ENCODE measurements around the gene UQCRHL.

UQCRHL gene

DNA sequence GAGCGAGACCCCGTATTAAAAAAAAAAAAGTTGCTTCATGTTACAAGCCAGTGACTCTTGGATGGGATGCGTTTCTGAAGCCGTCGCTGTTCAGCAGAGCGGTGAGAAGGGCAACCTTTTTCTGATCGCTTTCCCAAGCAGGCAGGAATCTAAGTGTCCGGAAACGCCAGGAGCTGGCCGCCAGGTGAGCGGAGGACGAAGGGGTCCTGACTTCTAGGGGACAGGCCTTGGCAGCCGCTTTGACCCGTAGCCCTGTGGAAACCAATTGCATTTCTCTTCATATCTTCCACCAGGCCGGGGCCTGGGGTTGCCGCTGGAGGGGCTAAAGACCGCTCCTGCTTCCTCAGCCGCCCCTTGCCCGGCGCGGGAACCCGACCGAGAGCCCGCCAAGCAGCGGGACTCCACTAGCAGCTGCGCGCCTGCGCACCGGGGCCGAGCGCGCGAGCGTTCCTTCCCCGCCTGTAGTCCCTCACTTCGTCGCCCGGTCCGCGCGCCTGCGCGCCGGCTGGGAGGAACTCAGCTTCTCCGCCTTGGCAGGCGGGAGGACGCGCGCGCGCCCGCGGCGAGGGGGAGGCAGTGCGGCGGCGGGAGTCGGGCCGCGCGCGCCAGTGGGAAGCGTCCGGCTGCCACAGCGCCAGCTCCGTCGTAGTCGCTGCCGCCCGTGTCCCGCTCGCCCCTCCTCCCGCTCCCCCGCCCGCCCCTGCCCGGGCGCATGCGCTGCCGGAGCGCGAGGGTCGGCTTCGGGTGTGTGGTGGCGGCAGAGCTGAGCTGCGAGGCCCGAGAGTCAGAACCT lies 39.8 kb upstream of the UQCRHL start, which contains the start of gene SPEN (continued):
- TF ChIP-seq, protein P1, sequence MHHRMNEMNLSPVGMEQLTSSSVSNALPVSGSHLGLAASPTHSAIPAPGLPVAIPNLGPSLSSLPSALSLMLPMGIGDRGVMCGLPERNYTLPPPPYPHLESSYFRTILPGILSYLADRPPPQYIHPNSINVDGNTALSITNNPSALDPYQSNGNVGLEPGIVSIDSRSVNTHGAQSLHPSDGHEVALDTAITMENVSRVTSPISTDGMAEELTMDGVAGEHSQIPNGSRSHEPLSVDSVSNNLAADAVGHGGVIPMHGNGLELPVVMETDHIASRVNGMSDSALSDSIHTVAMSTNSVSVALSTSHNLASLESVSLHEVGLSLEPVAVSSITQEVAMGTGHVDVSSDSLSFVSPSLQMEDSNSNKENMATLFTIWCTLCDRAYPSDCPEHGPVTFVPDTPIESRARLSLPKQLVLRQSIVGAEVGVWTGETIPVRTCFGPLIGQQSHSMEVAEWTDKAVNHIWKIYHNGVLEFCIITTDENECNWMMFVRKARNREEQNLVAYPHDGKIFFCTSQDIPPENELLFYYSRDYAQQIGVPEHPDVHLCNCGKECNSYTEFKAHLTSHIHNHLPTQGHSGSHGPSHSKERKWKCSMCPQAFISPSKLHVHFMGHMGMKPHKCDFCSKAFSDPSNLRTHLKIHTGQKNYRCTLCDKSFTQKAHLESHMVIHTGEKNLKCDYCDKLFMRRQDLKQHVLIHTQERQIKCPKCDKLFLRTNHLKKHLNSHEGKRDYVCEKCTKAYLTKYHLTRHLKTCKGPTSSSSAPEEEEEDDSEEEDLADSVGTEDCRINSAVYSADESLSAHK (tag by site-specific recombination; IDR thresholded peaks at IDR 0.05) = peak; percentile 39; the same call in 1 of the 2 replicates
- TF ChIP-seq ZXDB (tag by site-specific recombination; IDR thresholded peaks at IDR 0.05) (peak; percentile 80; the same call in 1 of the 2 replicates), ZNF24 (tag by site-specific recombination; IDR thresholded peaks at IDR 0.05) (peak; percentile 56; the same call in 1 of the 2 replicates), MEIS1 (CRISPR knock-in tag; IDR thresholded peaks at IDR 0.05; ENCODE audit: borderline replicate concordance) (no peak), ZNF610 (tag by site-specific recombination; IDR thresholded peaks at IDR 0.05; ENCODE audit: borderline replicate concordance) (0 out of 2 replicates have a peak, but pooled peaks have one; percentile 26), TRIM28 (IDR thresholded peaks at IDR 0.05; ENCODE audit: borderline replicate concordance, low read length) (no peak), IKZF3 (tag by site-specific recombination; IDR thresholded peaks at IDR 0.05) (peak; percentile 66; the same call in 1 of the 2 replicates), ZNF394 (tag by site-specific recombination; IDR thresholded peaks at IDR 0.05; ENCODE audit: borderline replicate concordance) (peak; percentile 86; the same call in 1 of the 2 replicates), ZBTB20 (tag by site-specific recombination; IDR thresholded peaks at IDR 0.05) (peak; percentile 51; the same call in 1 of the 2 replicates), ZBTB48 (tag by site-specific recombination; IDR thresholded peaks at IDR 0.05) (peak; percentile 32; the same call in 1 of the 2 replicates), ZNF121 (tag by site-specific recombination; IDR thresholded peaks at IDR 0.05) (peak; percentile 46; the same call in 1 of the 2 replicates), ZNF10 (tag by site-specific recombination; IDR thresholded peaks at IDR 0.05) (peak; percentile 47; the same call in 1 of the 2 replicates), SP7 (tag by site-specific recombination; IDR thresholded peaks at IDR 0.05) (peak; percentile 72), ZNF544 (tag by site-specific recombination; IDR thresholded peaks at IDR 0.05) (no peak), HOXC10 (CRISPR knock-in tag; IDR thresholded peaks at IDR 0.05) (peak; percentile 95), ZNF175 (tag by site-specific recombination; IDR thresholded peaks at IDR 0.05) (no peak), ZNF660 (tag by site-specific recombination; IDR thresholded peaks at IDR 0.05) (peak; percentile 77), ZBTB8A (tag by site-specific recombination; IDR thresholded peaks at IDR 0.05) (peak; percentile 80), ZNF302 (tag by site-specific recombination; IDR thresholded peaks at IDR 0.05; ENCODE audit: low read depth) (no peak), ZNF362 (tag by site-specific recombination; IDR thresholded peaks at IDR 0.05) (peak; percentile 51; the same call in 1 of the 2 replicates), ZNF2 (tag by site-specific recombination; IDR thresholded peaks at IDR 0.05) (peak; percentile 45; the same call in 1 of the 2 replicates)
- TF ChIP-seq, protein P2, sequence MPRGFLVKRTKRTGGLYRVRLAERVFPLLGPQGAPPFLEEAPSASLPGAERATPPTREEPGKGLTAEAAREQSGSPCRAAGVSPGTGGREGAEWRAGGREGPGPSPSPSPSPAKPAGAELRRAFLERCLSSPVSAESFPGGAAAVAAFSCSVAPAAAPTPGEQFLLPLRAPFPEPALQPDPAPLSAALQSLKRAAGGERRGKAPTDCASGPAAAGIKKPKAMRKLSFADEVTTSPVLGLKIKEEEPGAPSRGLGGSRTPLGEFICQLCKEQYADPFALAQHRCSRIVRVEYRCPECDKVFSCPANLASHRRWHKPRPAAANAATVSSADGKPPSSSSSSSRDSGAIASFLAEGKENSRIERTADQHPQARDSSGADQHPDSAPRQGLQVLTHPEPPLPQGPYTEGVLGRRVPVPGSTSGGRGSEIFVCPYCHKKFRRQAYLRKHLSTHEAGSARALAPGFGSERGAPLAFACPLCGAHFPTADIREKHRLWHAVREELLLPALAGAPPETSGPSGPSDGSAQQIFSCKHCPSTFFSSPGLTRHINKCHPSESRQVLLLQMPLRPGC (tag by site-specific recombination; IDR thresholded peaks at IDR 0.05) = peak; percentile 63
- TF ChIP-seq, protein P3, sequence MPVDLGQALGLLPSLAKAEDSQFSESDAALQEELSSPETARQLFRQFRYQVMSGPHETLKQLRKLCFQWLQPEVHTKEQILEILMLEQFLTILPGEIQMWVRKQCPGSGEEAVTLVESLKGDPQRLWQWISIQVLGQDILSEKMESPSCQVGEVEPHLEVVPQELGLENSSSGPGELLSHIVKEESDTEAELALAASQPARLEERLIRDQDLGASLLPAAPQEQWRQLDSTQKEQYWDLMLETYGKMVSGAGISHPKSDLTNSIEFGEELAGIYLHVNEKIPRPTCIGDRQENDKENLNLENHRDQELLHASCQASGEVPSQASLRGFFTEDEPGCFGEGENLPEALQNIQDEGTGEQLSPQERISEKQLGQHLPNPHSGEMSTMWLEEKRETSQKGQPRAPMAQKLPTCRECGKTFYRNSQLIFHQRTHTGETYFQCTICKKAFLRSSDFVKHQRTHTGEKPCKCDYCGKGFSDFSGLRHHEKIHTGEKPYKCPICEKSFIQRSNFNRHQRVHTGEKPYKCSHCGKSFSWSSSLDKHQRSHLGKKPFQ (tag by site-specific recombination; IDR thresholded peaks at IDR 0.05) = peak; percentile 23; the same call in 1 of the 2 replicates
- TF ChIP-seq, protein P4, sequence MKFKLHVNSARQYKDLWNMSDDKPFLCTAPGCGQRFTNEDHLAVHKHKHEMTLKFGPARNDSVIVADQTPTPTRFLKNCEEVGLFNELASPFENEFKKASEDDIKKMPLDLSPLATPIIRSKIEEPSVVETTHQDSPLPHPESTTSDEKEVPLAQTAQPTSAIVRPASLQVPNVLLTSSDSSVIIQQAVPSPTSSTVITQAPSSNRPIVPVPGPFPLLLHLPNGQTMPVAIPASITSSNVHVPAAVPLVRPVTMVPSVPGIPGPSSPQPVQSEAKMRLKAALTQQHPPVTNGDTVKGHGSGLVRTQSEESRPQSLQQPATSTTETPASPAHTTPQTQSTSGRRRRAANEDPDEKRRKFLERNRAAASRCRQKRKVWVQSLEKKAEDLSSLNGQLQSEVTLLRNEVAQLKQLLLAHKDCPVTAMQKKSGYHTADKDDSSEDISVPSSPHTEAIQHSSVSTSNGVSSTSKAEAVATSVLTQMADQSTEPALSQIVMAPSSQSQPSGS (tag by site-specific recombination; IDR thresholded peaks at IDR 0.05; ENCODE audit: low read depth) = no peak
- TF ChIP-seq, protein P5, sequence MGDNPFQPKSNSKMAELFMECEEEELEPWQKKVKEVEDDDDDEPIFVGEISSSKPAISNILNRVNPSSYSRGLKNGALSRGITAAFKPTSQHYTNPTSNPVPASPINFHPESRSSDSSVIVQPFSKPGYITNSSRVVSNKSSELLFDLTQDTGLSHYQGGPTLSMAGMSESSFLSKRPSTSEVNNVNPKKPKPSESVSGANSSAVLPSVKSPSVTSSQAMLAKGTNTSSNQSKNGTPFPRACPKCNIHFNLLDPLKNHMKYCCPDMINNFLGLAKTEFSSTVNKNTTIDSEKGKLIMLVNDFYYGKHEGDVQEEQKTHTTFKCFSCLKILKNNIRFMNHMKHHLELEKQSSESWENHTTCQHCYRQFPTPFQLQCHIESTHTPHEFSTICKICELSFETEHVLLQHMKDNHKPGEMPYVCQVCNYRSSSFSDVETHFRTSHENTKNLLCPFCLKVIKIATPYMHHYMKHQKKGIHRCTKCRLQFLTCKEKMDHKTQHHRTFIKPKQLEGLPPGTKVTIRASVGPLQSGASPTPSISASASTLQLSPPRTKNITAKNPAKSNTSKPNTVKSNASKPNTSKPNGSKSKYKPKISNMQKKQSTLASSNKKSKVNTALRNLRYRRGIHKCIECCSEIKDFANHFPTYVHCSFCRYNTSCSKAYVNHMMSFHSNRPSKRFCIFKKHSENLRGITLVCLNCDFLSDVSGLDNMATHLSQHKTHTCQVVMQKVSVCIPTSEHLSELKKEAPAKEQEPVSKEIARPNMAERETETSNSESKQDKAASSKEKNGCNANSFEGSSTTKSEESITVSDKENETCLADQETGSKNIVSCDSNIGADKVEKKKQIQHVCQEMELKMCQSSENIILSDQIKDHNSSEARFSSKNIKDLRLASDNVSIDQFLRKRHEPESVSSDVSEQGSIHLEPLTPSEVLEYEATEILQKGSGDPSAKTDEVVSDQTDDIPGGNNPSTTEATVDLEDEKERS (tag by site-specific recombination; IDR thresholded peaks at IDR 0.05) = no peak; the same call in 1 of the 2 replicates
- TF ChIP-seq, protein P6, sequence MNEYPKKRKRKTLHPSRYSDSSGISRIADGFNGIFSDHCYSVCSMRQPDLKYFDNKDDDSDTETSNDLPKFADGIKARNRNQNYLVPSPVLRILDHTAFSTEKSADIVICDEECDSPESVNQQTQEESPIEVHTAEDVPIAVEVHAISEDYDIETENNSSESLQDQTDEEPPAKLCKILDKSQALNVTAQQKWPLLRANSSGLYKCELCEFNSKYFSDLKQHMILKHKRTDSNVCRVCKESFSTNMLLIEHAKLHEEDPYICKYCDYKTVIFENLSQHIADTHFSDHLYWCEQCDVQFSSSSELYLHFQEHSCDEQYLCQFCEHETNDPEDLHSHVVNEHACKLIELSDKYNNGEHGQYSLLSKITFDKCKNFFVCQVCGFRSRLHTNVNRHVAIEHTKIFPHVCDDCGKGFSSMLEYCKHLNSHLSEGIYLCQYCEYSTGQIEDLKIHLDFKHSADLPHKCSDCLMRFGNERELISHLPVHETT (tag by site-specific recombination; IDR thresholded peaks at IDR 0.05) = peak; percentile 37; the same call in 1 of the 2 replicates

All from HEK293 (cell line).